OCI-LY7 (cell line): ENCODE data around the gene MPP7.

Source experiments
- CTCF ChIP-seq: fragments of 200-600 bp; sonication (generic); conservative IDR thresholded peaks from 2 replicates; pipeline ENCODE4 v1.5.1; 2014; ENCODE audit warnings: mild to moderate bottlenecking, antibody characterized with exemption, low read length, moderate library complexity, mixed read lengths
- EZH2phosphoT487 ChIP-seq: fragments of 200-600 bp; sonication (generic); IDR thresholded peaks from 2 replicates; pipeline ENCODE4 v1.6.1; 2018; ENCODE audit warnings: low read depth, borderline replicate concordance, mild to moderate bottlenecking, mixed run types, antibody characterized with exemption, low read length, moderate library complexity, mixed read lengths

GRCh38 chr10:28305553-28305952, 2.7 kb upstream of the MPP7 start:
- no peak for TF ChIP-seq CTCF
- TF ChIP-seq EZH2phosphoT487 = no peak
